ENCODE data around the gene PLXNB3. TPM values are rescaled to one million over a fixed set of nuclear protein-coding genes. Genes with fewer than 3 reads are reported as not detected.
"Not testable (repeated sequence)": the region's sequence is repeated elsewhere in the genome, so short reads cannot be mapped to it uniquely, and the experiment has no call there.

The PLXNB3 gene
- total and polyA plus RNA-seq, 4 donors: 0.38 to 31.4 (median 18.4) TPM

DNA sequence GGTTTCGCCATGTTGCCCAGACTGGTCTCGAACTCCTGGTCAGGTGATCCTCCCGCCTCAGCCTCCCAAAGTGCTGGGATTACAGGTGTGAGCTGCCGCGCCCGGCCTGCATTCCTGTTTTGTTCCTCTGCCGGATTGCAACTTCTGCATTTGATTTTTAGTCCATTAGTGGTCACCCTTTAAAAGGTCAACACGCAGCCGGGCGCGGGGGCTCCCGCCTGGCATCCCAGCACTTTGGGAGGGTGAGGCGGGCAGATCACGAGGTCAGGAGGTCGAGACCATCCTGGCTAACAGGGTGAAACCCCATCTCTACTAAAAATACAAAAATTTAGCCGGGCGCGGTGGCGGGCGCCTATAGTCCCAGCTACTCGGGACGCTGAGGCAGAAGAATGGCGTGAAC is 33.9 kb upstream of the PLXNB3 start:
- H3K27ac ChIP-seq (ENCODE audit: low read depth in 1 of 2, low read length in 2 of 2); H3K4me3 ChIP-seq (ENCODE audit: low read length in 2 of 2); H3K36me3 ChIP-seq (ENCODE audit: control insufficient read depth in 1 of 2, insufficient read depth in 2 of 2, low read length in 1 of 2); ATAC-seq (ENCODE audit: low FRiP score); H3K9me3 ChIP-seq (ENCODE audit: control insufficient read depth, low read length); H3K4me1 ChIP-seq (ENCODE audit: control insufficient read depth in 1 of 2, insufficient read depth in 2 of 2, low read length in 2 of 2); intact Hi-C loops (cut with DNase I); H3K27me3 ChIP-seq (ENCODE audit: control insufficient read depth in 1 of 2, insufficient read depth in 2 of 2, low read length in 1 of 2): not testable (repeated sequence)
- DNase-seq: peak in 1 of 2 donors; percentile 54
- WGBS, 2 donors: 93 to 96% methylated on average over 23 of the region's 23 CpGs

DNA sequence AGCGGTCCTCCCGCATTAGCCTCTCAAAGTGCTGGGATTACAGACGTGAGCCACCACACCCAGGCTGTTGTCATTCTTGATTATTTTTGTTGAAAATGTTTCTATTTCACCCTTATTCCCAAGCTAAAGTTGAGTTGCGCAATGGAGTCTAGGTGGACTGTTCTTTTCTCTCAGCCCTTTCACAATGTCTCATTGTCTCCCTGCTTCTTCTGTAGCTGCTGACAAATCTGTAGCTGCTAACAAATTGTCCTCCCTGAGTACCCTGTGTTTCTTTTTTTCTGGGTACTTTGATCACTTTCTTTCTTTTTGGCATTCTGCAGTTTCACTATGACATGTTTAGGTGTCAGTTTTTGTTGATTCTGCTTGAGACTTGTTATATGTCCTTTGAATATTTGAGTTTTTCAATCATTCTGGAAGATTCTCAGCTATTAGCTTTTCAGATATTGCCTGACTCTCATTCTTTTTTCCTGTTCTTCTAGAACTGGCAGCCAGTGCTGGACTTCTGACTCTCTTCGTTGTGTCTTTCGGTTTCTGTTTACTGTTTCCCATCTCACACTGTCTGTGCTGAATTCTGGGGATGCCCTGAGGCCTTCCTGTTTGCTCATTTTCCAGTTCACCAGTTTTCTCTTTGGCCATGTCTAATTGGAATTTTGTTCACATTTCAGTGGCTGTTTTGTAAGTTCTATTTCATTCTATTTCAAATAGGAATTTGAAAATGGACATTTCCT is 32.8 kb upstream of the PLXNB3 start:
- WGBS, 2 donors: 91% methylated on average over 6 of the region's 6 CpGs
- no peak for ATAC-seq (ENCODE audit: low FRiP score)
- H3K36me3 ChIP-seq (ENCODE audit: control insufficient read depth in 1 of 2, insufficient read depth in 2 of 2, low read length in 1 of 2): no peaks in the 10 kb centered on the region
- H3K27me3 ChIP-seq (ENCODE audit: control insufficient read depth in 1 of 2, insufficient read depth in 2 of 2, low read length in 1 of 2): no peaks in the 10 kb centered on the region
- peak in 1 of 2 donors; percentile 22 for DNase-seq
- intact Hi-C loops (cut with DNase I): no loop called here
- no peak overlapping the region for H3K27ac ChIP-seq (ENCODE audit: low read depth in 1 of 2, low read length in 2 of 2)
- no peaks in the 10 kb centered on the region for H3K9me3 ChIP-seq (ENCODE audit: control insufficient read depth, low read length)
- no peaks in the 10 kb centered on the region for H3K4me1 ChIP-seq (ENCODE audit: control insufficient read depth in 1 of 2, insufficient read depth in 2 of 2, low read length in 2 of 2)
- H3K4me3 ChIP-seq (ENCODE audit: low read length in 2 of 2): no peak overlapping the region

DNA sequence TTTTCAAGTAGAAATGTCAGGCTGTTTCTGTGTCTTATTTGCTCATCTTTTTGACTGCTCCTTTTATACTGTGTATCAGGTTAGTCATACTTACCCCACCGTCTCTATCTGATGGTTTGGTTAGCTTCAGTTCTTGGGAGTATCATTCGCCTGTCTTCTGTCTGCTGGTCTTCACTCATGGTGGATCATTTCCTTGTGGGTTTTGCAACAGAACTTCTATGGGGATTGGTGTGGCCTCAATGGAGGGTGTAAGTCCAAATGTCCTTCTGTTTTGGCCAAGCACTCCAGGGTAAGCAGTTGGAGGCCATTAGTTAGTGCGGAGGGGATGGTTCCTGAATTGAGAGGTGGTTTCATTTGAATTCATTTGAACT is 32.2 kb upstream of the PLXNB3 start:
- H3K4me1 ChIP-seq (ENCODE audit: control insufficient read depth in 1 of 2, insufficient read depth in 2 of 2, low read length in 2 of 2): no peaks in the 10 kb centered on the region
- H3K36me3 ChIP-seq (ENCODE audit: control insufficient read depth in 1 of 2, insufficient read depth in 2 of 2, low read length in 1 of 2): no peaks in the 10 kb centered on the region
- no peak overlapping the region for H3K27ac ChIP-seq (ENCODE audit: low read depth in 1 of 2, low read length in 2 of 2)
- ATAC-seq (ENCODE audit: low FRiP score) (no peak), DNase-seq (no peak)
- H3K27me3 ChIP-seq (ENCODE audit: control insufficient read depth in 1 of 2, insufficient read depth in 2 of 2, low read length in 1 of 2): no peaks in the 10 kb centered on the region
- WGBS, 2 donors: 97 to 98% methylated on average over 3 of the region's 3 CpGs
- H3K9me3 ChIP-seq (ENCODE audit: control insufficient read depth, low read length): no peaks in the 10 kb centered on the region
- intact Hi-C loops (cut with DNase I): no loop called here
- no peak overlapping the region for H3K4me3 ChIP-seq (ENCODE audit: low read length in 2 of 2)

- no peak overlapping the region for H3K27ac ChIP-seq (ENCODE audit: low read depth in 1 of 2, low read length in 2 of 2)
- H3K27me3 ChIP-seq (ENCODE audit: control insufficient read depth in 1 of 2, insufficient read depth in 2 of 2, low read length in 1 of 2): no peaks in the 10 kb centered on the region
- no peak for ATAC-seq (ENCODE audit: low FRiP score)
- H3K9me3 ChIP-seq (ENCODE audit: control insufficient read depth, low read length): no peaks in the 10 kb centered on the region
- peak in 1 of 2 donors; percentile 75 for DNase-seq
- intact Hi-C loops (cut with DNase I): no loop called here
- WGBS, 2 donors: 91 to 96% methylated on average over 14 of the region's 14 CpGs
- H3K4me3 ChIP-seq (ENCODE audit: low read length in 2 of 2): no peak overlapping the region
- H3K36me3 ChIP-seq (ENCODE audit: control insufficient read depth in 1 of 2, insufficient read depth in 2 of 2, low read length in 1 of 2): no peaks in the 10 kb centered on the region
- H3K4me1 ChIP-seq (ENCODE audit: control insufficient read depth in 1 of 2, insufficient read depth in 2 of 2, low read length in 2 of 2): no peaks in the 10 kb centered on the region
These were observed 31.6 kb upstream of the PLXNB3 start for GRCh38 chrX:153732401-153732800.

- Histone ChIP-seq H3K4me3 (ENCODE audit: low read length in 2 of 2) (no peak overlapping the region), H3K4me1 (ENCODE audit: control insufficient read depth in 1 of 2, insufficient read depth in 2 of 2, low read length in 2 of 2) (no peaks in the 10 kb centered on the region), H3K27me3 (ENCODE audit: control insufficient read depth in 1 of 2, insufficient read depth in 2 of 2, low read length in 1 of 2) (no peaks in the 10 kb centered on the region), H3K36me3 (ENCODE audit: control insufficient read depth in 1 of 2, insufficient read depth in 2 of 2, low read length in 1 of 2) (no peaks in the 10 kb centered on the region), H3K9me3 (ENCODE audit: control insufficient read depth, low read length) (no peaks in the 10 kb centered on the region), H3K27ac (ENCODE audit: low read depth in 1 of 2, low read length in 2 of 2) (no peak overlapping the region)
- intact Hi-C loops (cut with DNase I): no loop called here
- DNase-seq (no peak), ATAC-seq (ENCODE audit: low FRiP score) (no peak)
- 83 to 93% methylated on average over 15 of the region's 15 CpGs for WGBS, 2 donors
These were observed 30.3 kb upstream of the PLXNB3 start for GRCh38 chrX:153733651-153734240.

DNA sequence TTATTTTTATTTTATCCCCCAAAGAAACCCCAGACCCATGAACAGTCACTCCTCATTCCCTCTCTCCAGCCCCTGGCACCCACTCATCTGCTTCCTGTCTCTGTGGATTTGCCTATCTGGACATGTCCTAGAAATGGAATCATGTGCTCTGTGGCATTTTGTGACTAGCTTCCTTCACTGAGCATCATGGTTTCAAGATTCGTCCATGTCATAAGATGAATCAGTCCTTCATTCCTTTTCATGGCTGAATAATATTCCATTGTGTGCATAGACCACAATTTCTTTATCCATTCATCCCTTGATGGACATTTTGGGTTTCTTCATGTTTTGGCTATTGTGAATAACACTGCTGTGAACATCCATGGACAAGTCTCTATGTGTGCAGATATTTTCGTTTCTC is 29.2 kb upstream of the PLXNB3 start:
- no peaks in the 10 kb centered on the region for H3K36me3 ChIP-seq (ENCODE audit: control insufficient read depth in 1 of 2, insufficient read depth in 2 of 2, low read length in 1 of 2)
- intact Hi-C loops (cut with DNase I): no loop called here
- no peaks in the 10 kb centered on the region for H3K4me1 ChIP-seq (ENCODE audit: control insufficient read depth in 1 of 2, insufficient read depth in 2 of 2, low read length in 2 of 2)

DNA sequence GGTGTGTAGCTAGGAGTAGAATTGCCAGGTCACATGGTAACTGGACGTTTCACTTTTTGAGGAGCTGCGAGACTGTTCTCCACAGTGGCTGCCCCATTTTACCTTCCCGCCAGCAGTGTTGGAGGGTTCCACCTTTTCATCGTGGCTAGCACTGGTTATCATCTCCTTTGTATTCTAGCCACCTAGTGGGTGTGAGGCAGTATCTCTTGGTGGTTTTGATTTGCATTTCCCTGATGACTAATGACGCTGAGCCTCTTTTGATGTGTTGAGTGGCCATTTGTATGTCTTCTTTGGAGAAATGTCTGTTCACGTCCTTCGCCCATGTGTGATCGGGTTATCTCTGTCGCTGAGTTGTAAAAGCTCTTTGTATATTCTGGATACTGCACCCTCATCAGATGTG is 28.8 kb upstream of the PLXNB3 start:
- no peaks in the 10 kb centered on the region for H3K4me1 ChIP-seq (ENCODE audit: control insufficient read depth in 1 of 2, insufficient read depth in 2 of 2, low read length in 2 of 2)
- DNase-seq: no peak

More for the DNA sequence above, 29.2 kb upstream of the PLXNB3 start:
- WGBS, 2 donors: 88 to 95% methylated on average over 2 of the region's 2 CpGs
- Histone ChIP-seq H3K27ac (ENCODE audit: low read depth in 1 of 2, low read length in 2 of 2) (no peak overlapping the region), H3K9me3 (ENCODE audit: control insufficient read depth, low read length) (no peaks in the 10 kb centered on the region), H3K27me3 (ENCODE audit: control insufficient read depth in 1 of 2, insufficient read depth in 2 of 2, low read length in 1 of 2) (no peaks in the 10 kb centered on the region), H3K4me3 (ENCODE audit: low read length in 2 of 2) (no peak overlapping the region)
- ATAC-seq (ENCODE audit: low FRiP score) (no peak), DNase-seq (no peak)

GRCh38 chrX:153736071-153736820 is 27.8 kb upstream of the PLXNB3 start:
- DNase-seq: no peak
- intact Hi-C loops (cut with DNase I): no loop called here
- H3K4me1 ChIP-seq (ENCODE audit: control insufficient read depth in 1 of 2, insufficient read depth in 2 of 2, low read length in 2 of 2): no peaks in the 10 kb centered on the region
- no peak for ATAC-seq (ENCODE audit: low FRiP score)
- H3K9me3 ChIP-seq (ENCODE audit: control insufficient read depth, low read length): no peaks in the 10 kb centered on the region
- 85 to 93% methylated on average over 29 to 30 of the region's 30 CpGs for WGBS, 2 donors
- H3K36me3 ChIP-seq (ENCODE audit: control insufficient read depth in 1 of 2, insufficient read depth in 2 of 2, low read length in 1 of 2): no peaks in the 10 kb centered on the region
- H3K4me3 ChIP-seq (ENCODE audit: low read length in 2 of 2): no peak overlapping the region
- H3K27ac ChIP-seq (ENCODE audit: low read depth in 1 of 2, low read length in 2 of 2): no peak overlapping the region
- H3K27me3 ChIP-seq (ENCODE audit: control insufficient read depth in 1 of 2, insufficient read depth in 2 of 2, low read length in 1 of 2): no peaks in the 10 kb centered on the region

More for the DNA sequence above, 28.8 kb upstream of the PLXNB3 start:
- intact Hi-C loops (cut with DNase I): no loop called here
- Histone ChIP-seq H3K27me3 (ENCODE audit: control insufficient read depth in 1 of 2, insufficient read depth in 2 of 2, low read length in 1 of 2) (no peaks in the 10 kb centered on the region), H3K36me3 (ENCODE audit: control insufficient read depth in 1 of 2, insufficient read depth in 2 of 2, low read length in 1 of 2) (no peaks in the 10 kb centered on the region), H3K27ac (ENCODE audit: low read depth in 1 of 2, low read length in 2 of 2) (no peak overlapping the region), H3K9me3 (ENCODE audit: control insufficient read depth, low read length) (no peaks in the 10 kb centered on the region), H3K4me3 (ENCODE audit: low read length in 2 of 2) (no peak overlapping the region)
- ATAC-seq (ENCODE audit: low FRiP score): no peak
- 90 to 91% methylated on average over 9 of the region's 9 CpGs for WGBS, 2 donors

Measured in aorta (tissue), 5 donors.